SJSA1 (cell line): ENCODE measurements around the gene PLEKHM2. TPM values are rescaled to one million over a fixed set of nuclear protein-coding genes. Genes with fewer than 3 reads are reported as not detected.
"Not testable (repeated sequence)": the region's sequence is repeated elsewhere in the genome, so short reads cannot be mapped to it uniquely, and the experiment has no call there.

ENCODE experiments used
- DNase-seq, 2 experiments: peaks; one replicate each; pipeline ENCODE4 v3.0.0-alpha.2; 2015 to 2020; ENCODE audit warnings: low spot score in 2 of 2, low read depth in 1 of 2
- H3K27ac ChIP-seq: fragments of 250-450 bp; sonication (Bioruptor Pico); 2 replicates; pipeline ENCODE4 v1.5.1; 2020; ENCODE audit warnings: mild to moderate bottlenecking, moderate library complexity
- H3K27me3 ChIP-seq: fragments of 250-450 bp; sonication (Bioruptor Pico); replicated peaks from 2 replicates; pipeline ENCODE4 v1.5.1; 2020; ENCODE audit warnings: mild to moderate bottlenecking, moderate library complexity
- H3K36me3 ChIP-seq: fragments of 250-450 bp; sonication (Bioruptor Pico); 2 replicates; pipeline ENCODE4 v1.5.1; 2020; ENCODE audit warnings: mild to moderate bottlenecking
- H3K4me1 ChIP-seq: fragments of 250-450 bp; sonication (Bioruptor Pico); replicated peaks from 2 replicates; pipeline ENCODE4 v1.6.1; 2021; ENCODE audit warnings: mild to moderate bottlenecking
- H3K4me3 ChIP-seq: fragments of 250-450 bp; sonication (Bioruptor Pico); 2 replicates; pipeline ENCODE4 v1.5.1; 2020; ENCODE audit warnings: mild to moderate bottlenecking
- H3K9me3 ChIP-seq: fragments of 250-450 bp; sonication (Bioruptor Pico); replicated peaks from 2 replicates; pipeline ENCODE4 v1.5.1; 2020; ENCODE audit warnings: mild to moderate bottlenecking
- total RNA-seq: library from RNA; depleted of rRNA; stranded (reverse); fragments of >200 nt; shearing (Covaris generic); gene quantifications from 2 replicates; pipeline ENCODE4 v1.2.3, GENCODE V29; 2014

Gene PLEKHM2
- total RNA-seq, 1 experiment from 2014 or later: 48.4 TPM

- Histone ChIP-seq H3K36me3 (peaks cover 10% of the 10 kb centered on the region), H3K27ac (no peak overlapping the region), H3K27me3 (no peaks in the 10 kb centered on the region), H3K9me3 (no peaks in the 10 kb centered on the region), H3K4me1 (peaks cover 39% of the 10 kb centered on the region), H3K4me3 (no peak overlapping the region)
- no peak for DNase-seq
These were observed 2.5 kb upstream of the PLEKHM2 start for GRCh38 chr1:15681349-15682292.

- peaks cover 39% of the 10 kb centered on the region for H3K4me1 ChIP-seq
- peaks cover 17% of the 10 kb centered on the region for H3K36me3 ChIP-seq
- H3K27ac ChIP-seq: no peak overlapping the region
- H3K27me3 ChIP-seq: no peaks in the 10 kb centered on the region
- DNase-seq: no peak
- no peak overlapping the region for H3K4me3 ChIP-seq
- H3K9me3 ChIP-seq: no peaks in the 10 kb centered on the region
These were observed 1.2 kb upstream of the PLEKHM2 start for GRCh38 chr1:15682936-15683341.

DNA sequence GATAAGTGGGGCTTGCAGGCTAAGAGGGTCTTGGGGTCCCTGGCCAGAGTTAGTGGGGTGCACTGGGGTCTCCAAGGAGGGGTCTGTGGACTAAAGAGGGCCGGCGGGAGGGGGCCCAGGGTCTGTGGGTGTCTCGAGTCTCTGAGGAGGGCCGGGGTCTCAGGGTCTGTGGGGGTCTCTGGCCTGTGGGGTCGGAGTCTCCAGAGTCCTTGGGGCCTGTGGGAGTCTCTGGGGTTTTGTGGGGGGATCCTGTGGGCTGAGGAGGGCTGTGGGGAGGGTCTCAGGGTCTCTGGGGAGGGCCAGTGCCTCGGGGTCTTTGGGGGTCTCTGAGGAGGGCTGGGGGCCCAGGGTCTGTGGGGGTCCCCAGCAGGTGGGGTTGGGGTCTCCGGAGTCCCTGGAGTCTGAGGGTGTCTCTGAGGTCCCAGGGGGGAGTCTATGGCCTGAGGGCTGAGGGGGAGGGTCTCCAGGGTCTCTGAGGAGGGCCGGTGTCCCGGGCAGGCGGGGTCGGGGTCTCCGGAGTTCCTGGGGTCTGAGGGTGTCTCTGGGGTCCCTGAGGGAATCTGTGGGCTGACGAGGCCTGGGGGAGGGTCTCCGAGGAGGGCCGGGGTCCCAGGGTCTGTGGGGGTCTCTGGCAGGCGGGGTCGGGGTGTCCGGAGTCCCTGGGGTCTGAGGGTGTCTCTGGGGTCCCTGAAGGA is 628 bp upstream of the PLEKHM2 start:
- no peak for DNase-seq
- no peaks in the 10 kb centered on the region for H3K27me3 ChIP-seq
- peak overlapping the region; percentile 97 for H3K27ac ChIP-seq
- H3K4me1 ChIP-seq: peaks cover 35% of the 10 kb centered on the region
- no peaks in the 10 kb centered on the region for H3K9me3 ChIP-seq
- H3K36me3 ChIP-seq: peaks cover 20% of the 10 kb centered on the region
- H3K4me3 ChIP-seq: peak overlapping the region; percentile 94

DNA sequence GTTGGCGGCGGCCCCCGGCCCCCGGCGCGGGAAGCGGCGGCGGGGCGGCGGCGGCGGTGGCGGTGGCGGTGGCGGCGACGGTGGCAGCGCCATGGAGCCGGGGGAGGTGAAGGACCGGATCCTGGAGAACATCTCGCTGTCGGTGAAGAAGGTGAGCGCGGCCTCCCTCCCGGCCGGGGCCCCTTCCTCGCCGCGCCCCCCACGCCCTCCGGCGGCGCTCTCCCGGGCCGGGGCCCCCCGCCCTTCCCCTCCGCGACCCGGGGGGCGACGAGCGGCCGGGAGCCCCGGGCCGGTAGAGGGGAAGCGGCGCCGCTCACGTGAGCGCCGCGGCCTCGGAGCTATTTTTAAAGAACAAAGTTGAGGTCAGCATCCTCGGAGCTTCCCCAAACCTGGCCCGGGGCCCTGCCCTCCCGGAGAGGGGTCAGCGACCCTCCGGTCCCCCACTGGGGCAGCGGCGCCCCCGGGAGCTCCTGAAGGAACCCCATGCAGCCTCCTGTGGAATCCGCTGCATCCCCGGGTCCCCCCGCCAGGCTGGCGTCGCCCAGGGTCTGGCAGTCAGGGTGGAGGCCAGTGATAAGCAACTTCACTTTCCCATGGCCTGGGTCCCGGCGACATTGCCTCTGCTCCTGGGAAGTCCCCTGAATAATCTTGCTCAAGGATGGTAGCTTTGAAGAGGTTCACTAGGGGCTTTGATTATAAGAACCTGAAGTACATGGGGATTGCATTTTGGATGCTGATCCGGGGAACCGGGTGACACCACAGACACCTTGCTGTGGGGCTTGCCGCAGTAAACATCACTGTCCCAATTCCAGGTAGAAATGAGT is 560 bp downstream of the PLEKHM2 start:
- peak; percentile 59 for DNase-seq
- peaks cover 20% of the 10 kb centered on the region for H3K36me3 ChIP-seq
- peak overlapping the region; percentile 94 for H3K4me3 ChIP-seq
- H3K27me3 ChIP-seq: no peaks in the 10 kb centered on the region
- H3K9me3 ChIP-seq: no peaks in the 10 kb centered on the region
- H3K4me1 ChIP-seq: peaks cover 28% of the 10 kb centered on the region
- H3K27ac ChIP-seq: peak overlapping the region; percentile 73

DNA sequence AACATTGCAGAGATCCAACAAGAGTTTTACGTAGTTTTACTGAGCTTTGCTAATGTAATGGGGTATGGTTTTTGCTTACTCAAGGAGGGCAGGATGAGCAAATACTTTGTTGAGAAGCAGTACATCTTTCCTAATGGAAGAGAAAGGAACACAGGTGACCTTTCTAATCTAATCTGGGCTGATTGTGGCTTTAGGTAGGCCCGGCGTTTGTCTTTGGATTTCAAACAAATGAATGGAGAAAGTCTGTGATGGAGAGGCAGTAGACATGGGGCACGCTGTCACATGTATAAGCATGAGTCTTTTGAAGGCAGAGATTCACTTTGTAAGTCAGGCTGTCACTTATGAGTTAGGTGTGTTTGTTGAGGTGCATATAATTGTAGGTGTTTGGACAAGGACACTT is 1.7 kb downstream of the PLEKHM2 start:
- DNase-seq: no peak
- Histone ChIP-seq H3K9me3 (no peaks in the 10 kb centered on the region), H3K27me3 (no peaks in the 10 kb centered on the region), H3K4me1 (peaks cover 17% of the 10 kb centered on the region), H3K36me3 (peaks cover 20% of the 10 kb centered on the region), H3K4me3 (no peak overlapping the region), H3K27ac (no peak overlapping the region)

GRCh38 chr1:15687446-15687845 is 3.3 kb downstream of the PLEKHM2 start:
- DNase-seq: no peak
- H3K4me1 ChIP-seq: peaks cover 12% of the 10 kb centered on the region
- peaks cover 20% of the 10 kb centered on the region for H3K36me3 ChIP-seq
- no peak overlapping the region for H3K4me3 ChIP-seq
- H3K27ac ChIP-seq: no peak overlapping the region
- no peaks in the 10 kb centered on the region for H3K9me3 ChIP-seq
- no peaks in the 10 kb centered on the region for H3K27me3 ChIP-seq

DNA sequence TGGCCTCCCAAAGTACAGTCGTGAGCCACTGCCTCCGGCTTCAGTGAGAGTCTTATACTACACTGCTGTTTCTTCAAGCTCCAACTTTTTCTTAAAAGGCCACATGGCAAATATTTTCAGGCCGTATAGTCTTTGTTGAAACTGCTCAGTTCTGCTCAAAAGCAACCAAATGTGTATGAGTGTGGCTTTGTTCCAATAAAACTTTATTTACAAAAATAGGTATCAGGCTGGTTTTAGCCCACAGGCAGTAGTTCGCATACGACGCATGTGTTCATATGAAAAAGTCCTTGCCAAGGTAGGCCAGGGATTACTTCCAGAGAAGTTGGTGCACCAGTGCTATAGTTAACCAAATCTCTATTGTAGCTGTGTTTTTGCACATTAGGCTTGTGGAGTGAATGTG is 6.2 kb downstream of the PLEKHM2 start:
- no peaks in the 10 kb centered on the region for H3K9me3 ChIP-seq
- H3K4me1 ChIP-seq: peaks cover 8% of the 10 kb centered on the region; the same call in 1 of the 2 replicates
- DNase-seq: no peak
- H3K36me3 ChIP-seq: peaks cover 15% of the 10 kb centered on the region
- no peak overlapping the region for H3K4me3 ChIP-seq
- H3K27ac ChIP-seq: no peak overlapping the region
- no peaks in the 10 kb centered on the region for H3K27me3 ChIP-seq

GRCh38 chr1:15691434-15692032 is 7.4 kb downstream of the PLEKHM2 start:
- Histone ChIP-seq H3K27ac (no peak overlapping the region), H3K4me3 (no peak overlapping the region), H3K4me1 (no peaks in the 10 kb centered on the region), H3K27me3 (no peaks in the 10 kb centered on the region), H3K9me3 (no peaks in the 10 kb centered on the region), H3K36me3 (peaks cover 15% of the 10 kb centered on the region)
- no peak for DNase-seq

DNA sequence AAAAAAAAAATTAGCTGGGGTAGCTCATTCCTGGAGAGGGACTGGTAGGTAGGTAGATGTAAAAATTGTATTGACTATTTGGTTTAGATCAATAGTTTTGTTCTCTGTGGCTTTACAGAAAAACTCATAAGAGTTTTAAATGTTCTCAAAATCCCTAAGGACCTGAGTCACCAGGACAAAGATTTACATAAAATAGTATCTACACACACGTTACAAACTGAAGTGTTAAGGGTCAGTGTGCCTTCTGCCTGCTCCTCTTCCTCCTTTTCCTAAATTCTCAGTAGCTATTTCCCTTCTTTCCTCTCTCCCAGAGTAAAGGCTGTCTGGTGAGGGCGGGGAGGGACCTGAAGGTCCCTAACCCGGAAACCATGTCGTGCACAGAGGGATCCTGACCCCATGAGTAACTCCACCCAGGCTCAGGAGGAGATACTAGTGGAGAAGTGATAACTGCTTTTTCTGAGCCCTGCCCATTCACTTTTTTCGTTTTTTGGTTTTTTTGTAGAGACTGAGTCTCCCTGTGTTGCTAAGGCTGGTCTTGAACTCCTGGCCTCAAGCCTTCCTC is 8.1 kb downstream of the PLEKHM2 start:
- Histone ChIP-seq H3K4me1 (no peaks in the 10 kb centered on the region), H3K36me3 (peaks cover 20% of the 10 kb centered on the region), H3K27ac (no peak overlapping the region), H3K4me3 (no peak overlapping the region), H3K27me3 (no peaks in the 10 kb centered on the region), H3K9me3 (no peaks in the 10 kb centered on the region)
- no peak for DNase-seq

DNA sequence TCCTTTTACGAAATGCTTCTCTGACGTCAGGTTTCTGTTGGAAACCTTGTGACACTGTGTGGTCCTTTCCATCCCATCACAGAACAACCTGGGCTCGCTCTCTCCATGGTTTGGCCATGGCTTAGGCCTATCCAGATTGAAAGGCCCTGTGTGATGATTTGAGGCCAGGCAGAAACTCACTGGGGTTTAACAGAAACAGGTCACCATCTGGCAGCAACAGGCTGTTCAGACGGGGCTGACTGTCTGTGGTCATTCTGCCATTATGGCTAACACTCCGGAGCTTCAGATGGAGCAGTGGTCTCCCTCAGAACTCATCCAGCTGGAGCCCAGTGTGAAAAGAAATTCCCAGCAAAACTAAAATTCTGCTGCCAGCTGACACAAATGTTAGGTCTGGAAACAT is 9.3 kb downstream of the PLEKHM2 start:
- H3K4me1 ChIP-seq: no peaks in the 10 kb centered on the region
- no peak for DNase-seq

DNA sequence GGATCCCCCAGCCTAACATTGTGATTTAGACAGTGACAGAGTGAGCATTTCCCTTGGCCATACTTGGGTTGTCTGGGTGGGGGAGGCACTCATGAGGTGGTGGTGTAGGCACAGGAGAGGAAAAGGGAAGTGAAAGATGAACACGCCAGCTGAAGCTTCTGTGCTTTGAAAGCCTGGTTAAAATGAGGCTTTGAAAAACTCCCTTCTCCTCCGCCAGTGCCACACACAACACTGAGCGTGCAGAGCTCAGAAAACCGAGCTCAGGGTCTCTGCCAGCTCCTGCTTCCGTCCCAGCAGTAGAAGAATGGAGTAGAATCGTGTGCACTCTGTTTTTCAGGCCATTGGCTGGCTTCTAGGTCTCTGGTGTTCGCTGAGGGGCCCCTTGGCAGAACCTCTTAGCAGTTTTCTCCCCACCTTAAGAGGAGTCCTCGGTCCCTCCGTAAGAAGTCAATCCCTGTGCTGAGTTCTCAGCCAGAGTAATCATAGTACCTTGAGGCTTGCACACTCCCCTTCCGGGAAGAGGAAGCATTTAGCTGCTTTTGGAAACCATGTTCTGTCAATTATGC is 12.9 kb downstream of the PLEKHM2 start:
- H3K27ac ChIP-seq: no peak overlapping the region
- H3K36me3 ChIP-seq: peaks cover 10% of the 10 kb centered on the region
- no peaks in the 10 kb centered on the region for H3K27me3 ChIP-seq
- H3K4me3 ChIP-seq: no peak overlapping the region
- H3K9me3 ChIP-seq: no peaks in the 10 kb centered on the region
- no peaks in the 10 kb centered on the region for H3K4me1 ChIP-seq
- DNase-seq: no peak

More for the DNA sequence above, 9.3 kb downstream of the PLEKHM2 start:
- Histone ChIP-seq H3K4me3 (no peak overlapping the region), H3K36me3 (peaks cover 10% of the 10 kb centered on the region), H3K27ac (no peak overlapping the region), H3K9me3 (no peaks in the 10 kb centered on the region), H3K27me3 (no peaks in the 10 kb centered on the region)

DNA sequence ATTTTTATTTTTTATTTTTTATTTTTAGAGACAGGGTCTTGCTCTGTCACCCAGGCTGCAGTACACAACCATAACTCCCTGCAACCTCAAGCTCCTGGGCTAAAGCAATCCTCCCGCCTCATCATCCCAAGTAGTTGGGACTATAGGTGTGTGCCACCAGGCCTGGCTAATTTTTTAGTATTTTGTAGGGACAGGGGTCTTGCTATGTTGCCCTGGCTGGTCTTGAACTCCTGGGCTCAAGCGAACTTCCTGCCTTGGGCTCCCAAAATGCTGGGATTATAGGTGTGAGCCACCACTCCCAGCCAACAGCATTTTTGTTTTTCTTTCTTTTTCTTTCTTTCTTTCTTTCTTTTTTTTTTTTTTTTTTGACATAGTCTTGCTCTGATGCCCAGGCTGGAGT is 14.1 kb downstream of the PLEKHM2 start:
- Histone ChIP-seq H3K9me3 (no peaks in the 10 kb centered on the region), H3K36me3 (peaks cover 10% of the 10 kb centered on the region), H3K4me1 (peaks cover 3% of the 10 kb centered on the region; the same call in 1 of the 2 replicates), H3K27me3 (no peaks in the 10 kb centered on the region), H3K27ac (no peak overlapping the region), H3K4me3 (no peak overlapping the region)
- DNase-seq: no peak

DNA sequence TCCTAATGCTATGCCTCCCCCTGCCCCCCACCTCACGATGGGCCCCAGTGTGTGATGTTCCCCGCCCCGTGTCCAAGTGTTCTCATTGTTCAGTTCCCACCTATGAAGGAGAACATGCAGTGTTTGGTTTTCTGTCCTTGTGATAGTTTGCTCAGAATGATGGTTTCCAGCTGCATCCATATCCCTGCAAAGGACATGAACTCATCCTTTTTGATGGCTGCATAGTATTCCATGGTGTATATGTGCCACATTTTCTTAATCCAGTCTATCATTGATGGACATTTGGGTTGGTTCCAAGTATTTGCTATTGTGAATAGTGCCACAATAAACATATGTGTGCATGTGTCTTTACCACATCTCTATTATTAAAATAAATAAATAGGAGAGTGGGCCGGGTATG is 15.2 kb downstream of the PLEKHM2 start:
- H3K36me3 ChIP-seq: peaks cover 10% of the 10 kb centered on the region
- not testable (repeated sequence) for DNase-seq, H3K9me3 ChIP-seq, H3K4me1 ChIP-seq, H3K27ac ChIP-seq, H3K4me3 ChIP-seq, H3K27me3 ChIP-seq
